Stimulated activated CD4-positive, alpha-beta T cell treated with anti-CD3 and anti-CD28 coated beads, Interleukin-2, amount 100 ng/mL, for 4 hours (primary cell): Measurements from ENCODE around the gene SKI.

ENCODE experiments used
- DNase-seq: peaks from one replicate; pipeline ENCODE4 v3.0.0-alpha.2; 2020; ENCODE audit warnings: low read depth

The SKI gene

GRCh38 chr1:2339206-2340085, 111.3 kb downstream of the SKI start:
- DNase-seq: no peak

DNA sequence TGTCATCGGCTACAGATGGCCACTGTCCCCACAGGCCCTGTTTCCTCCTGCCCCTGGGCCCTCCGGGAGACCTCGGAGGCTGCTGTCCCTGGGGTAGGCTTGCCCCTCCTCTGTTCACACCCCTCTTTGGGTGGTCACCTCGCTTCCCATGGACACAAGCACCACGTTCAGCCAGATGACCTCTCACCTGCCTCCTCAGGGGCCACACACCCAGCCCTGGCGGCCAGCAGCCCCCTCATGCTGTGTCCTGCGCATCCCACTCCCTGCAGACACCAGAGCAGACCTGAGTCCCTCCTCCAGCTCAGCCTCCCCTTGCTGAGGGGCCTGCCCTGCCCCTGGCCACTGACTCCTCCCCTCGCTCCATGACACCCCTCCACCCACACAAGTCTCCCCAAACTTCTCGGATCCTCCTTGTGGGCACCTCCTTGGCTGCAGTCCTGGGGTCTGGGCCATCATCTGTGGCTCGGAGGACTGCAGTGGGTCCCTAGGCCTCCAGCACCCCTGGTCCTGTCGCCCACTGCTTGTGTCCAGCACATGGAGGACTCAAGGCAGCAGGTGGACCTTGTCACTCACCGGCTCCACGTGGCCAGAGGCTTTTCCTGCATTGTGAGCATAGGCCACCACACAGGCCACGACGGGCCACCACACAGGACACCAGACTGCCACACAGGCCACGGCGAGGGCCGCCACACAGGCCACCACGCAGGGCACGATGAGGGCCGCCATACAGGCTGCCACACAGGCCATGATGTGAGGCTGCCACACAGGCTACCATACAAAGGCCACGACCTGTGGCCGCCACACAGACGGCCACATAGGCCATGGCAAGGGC, 112.2 kb downstream of the SKI start:
- DNase-seq: no peak

GRCh38 chr1:2340918-2341254, 112.8 kb downstream of the SKI start:
- no peak for DNase-seq

- no peak for DNase-seq
Observed at GRCh38 chr1:2341706-2342383, 113.7 kb downstream of the SKI start.

DNA sequence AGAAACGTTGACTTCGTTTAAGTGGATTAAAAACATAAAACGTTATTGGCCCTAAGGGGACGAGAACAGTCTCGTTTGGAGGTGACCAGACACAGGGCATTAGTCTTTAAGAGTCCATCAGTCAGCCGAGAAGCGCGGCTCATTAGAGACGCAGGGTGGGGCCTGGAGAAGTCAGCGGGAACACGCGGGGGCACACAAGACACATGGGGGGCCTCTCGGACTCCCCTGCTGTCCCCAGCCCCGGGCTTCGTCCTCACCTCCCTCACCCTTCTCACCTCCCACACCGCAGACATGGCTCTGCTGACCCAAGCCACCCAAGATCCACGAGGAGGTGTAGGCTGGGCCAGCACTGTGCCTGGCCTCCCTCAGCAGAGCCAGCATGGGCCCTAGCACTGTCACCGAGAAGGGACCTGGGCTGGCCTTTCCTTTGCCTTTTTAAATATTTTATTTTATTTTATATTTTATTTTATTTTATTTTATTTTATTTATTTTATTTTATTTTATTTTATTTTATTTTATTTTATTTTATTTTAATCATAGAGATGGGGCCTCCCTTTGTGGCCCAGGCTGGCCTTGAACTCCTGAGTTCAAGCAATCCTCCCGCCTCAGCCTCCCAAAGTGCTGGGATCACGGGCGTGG, 114.4 kb downstream of the SKI start:
- no peak for DNase-seq

DNA sequence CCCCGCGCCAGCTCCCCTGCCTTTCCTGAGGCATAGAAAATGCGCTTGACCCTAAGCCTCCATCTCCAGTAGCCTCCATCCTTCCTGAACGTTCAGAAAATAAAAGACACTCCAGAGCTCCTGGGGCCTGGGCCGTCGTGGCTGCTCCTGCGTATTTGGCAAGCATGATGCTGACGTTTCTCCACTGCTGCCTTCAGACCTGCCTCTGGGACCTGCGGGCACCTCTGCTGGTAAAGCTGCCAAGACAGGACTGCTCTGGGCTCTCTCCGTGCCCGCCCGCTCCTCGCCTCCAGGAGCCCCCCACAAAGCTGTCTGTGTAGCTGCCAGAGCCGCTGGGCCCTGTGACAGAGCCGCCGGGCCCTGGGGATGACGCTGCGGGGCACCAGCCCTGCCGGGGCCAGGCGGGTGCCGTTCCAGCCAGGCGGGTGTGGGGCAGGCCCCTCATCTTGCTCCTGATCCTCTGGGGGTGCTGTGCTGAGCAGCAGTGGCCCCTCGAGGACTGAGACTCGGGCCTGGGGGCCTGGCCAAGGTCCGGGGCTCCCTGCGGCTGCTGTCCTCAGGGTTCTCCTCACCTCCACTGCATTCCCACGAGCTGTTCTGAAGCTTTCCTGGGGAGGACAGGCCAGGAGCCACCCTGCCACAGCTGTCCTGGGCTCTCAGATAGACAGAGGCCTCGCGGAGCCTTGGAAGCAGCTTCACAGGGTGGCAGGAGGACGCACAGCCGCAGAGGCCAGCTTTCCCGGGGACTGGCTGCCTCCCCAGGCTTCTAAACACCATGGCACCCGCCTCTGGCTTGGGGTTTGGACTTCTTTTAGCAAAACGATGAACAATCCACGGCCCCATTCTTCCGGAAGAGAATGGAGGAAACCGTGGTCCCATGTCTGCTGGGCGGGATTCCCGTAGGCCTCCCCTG, 115.2 kb downstream of the SKI start:
- DNase-seq: no peak

DNA sequence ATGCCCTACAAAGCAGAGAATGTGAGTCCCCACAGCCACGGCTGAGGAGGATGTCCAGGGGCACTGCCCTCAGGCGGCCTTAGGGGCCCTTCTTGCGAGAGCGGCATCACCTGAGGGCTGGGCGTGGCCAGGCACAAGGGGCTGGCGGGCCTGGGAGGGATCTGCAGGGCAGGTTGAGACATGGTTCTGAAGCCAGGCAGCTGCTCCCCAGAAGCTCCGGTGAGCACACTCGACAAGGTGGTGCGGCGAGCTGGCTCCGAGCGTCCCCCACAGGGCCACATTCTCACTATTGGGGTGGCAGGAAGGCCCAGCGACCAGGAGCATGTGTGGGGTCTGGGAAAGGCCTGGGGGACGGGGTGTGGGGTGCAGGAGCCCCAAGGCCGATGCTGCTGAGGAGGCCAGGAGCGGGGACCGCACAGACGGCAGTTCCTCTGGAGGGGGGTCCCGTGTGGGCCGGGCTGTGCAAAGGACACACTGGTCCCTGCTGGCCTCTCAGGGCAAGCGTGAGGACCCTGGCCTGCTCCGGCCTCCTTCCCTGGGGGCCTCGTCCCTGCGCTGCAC, 116.1 kb downstream of the SKI start:
- DNase-seq: no peak

GRCh38 chr1:2344744-2345296, 116.7 kb downstream of the SKI start:
- DNase-seq: no peak

DNA sequence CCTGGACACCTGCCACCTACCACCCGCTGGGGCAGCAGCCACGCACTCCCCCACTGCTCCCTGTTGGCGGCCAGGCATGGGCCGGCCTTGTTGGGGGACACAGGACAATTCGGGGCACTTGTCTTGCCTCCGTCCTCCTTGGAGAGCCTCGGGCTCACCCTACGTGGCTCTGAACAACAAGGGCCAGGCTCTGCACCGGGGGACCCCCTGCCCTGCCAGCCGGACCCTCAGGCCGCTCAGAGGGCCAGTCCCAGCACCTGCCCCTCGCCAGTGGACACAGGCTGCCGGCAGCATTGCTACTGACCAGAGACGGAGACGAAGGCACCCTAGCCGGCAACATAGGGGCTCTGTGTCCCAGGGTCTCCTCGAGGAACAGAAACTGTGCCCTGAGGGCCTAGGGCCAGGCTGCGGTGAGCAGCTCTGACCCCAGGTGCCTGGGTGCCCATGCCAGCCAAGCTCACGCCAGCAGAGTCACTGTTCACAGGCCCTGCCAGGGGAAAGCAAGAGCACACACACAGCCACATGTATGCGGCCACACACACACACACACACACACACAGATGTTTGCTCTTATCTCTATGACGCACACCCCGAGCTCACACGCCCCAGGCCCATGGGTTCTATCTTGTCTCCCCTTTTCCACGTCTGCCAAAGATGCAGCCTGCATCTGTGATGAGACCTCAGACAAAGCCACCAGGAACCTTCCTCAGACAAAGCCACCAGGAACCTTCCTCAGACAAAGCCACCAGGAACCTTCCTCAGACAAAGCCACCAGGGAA, 117.4 kb downstream of the SKI start:
- DNase-seq: no peak

GRCh38 chr1:2346691-2347408, 118.7 kb downstream of the SKI start:
- DNase-seq: no peak

- DNase-seq: no peak
Observed at GRCh38 chr1:2347409-2347785, 119.3 kb downstream of the SKI start.

DNA sequence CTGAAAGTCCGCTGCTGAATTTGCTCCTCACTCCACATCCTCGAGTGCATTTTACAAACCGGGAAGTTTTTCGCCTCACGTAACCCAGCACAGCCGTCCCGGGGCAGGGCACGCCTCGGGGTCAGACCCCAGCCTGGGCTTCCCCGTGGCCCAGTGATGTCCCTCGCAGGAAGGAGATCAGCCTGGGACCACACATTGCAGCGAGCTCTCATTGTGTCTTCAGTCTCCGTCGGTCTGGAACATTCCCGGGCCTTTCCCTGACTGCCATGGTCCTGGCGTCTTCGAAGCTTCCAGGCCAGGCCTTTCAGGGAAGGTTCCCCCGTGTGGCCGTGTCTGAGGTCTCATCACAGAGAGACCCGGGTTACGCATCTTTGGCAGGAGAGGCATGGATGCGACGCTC, 119.8 kb downstream of the SKI start:
- no peak for DNase-seq

DNA sequence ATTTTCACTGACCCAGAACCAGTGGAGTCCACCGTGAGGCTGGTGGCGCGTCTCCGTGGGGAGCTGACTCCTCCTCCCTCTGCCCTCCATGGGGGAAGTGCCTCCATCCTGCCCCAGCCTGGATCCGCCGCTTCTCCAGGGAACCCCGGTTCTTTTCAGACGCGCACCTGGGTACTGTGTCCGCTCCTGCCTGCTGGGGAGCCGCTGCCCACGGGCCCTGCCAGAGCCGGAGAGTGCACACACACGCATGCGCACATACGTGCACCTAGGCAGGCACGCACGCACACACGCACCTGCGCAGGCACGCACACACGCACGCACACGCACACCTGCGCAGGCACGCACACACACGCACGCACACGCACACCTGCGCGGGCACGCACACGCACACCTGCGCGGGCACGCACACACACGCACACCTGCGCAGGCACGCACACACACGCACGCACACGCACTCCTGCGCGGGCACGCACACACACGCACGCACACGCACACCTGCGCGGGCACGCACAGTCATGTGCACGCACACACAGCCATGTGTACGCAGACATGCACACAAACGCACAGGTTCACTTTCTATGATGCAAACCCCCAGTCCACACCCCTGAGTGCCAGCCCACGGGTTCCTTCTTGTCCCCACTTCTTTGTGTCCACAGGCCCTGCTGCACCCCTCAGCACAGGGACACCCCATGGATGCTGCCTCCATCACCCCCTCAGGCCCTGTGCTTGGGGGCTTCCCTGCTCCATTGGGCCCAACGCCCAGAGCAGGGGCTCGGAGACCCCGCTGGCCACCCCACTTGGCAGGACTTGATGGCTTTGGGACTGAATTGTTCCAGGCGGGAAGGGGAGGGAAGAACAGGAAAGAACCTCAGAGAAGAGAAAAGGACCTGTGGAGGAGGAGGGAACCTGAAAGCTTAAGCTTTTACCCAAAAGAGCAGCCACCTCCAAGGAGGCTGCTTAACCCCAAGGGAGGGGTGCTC, 120.5 kb downstream of the SKI start:
- DNase-seq: no peak

GRCh38 chr1:2349806-2350205, 121.7 kb downstream of the SKI start:
- no peak for DNase-seq

DNA sequence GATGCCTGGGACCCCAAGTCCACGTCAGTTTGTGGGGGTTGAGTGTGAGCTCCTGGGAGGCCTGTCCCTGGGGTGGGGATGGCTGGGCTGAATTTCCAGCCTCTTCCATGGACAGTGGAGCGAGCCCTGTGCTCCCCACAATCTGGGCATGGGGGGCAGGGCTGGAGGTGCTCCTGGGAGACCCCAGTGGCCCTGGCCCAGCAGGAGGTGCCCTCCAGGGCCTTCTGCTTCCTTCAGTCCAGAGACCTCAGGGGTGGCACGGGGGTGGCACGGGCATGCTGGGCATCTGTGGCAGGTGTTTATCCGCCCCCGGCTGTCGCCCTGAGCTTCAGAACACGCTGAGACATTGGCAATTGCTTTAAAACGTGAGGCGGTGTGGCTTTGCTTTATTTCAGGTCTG, 122.4 kb downstream of the SKI start:
- DNase-seq: no peak

- no peak for DNase-seq
Observed at GRCh38 chr1:2350911-2351655, 123.0 kb downstream of the SKI start.

DNA sequence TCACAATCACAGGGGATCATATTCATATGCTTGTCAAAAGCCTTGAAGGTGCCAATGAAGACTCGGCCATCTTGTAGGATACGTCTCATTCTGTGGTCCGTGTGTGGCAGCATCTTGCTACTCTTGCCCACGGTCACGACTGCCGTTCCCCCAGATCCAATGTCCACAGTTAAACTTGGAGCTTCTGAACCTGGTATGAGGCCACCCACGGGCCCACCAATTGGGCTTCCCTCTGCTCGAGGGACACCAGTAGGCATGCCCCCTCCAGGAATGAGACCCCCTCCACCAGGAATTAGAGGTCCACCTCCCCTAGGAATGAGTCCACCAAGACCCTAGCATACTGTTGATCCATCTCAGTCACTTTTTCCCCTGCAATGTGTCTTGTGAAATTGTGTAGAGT, 123.6 kb downstream of the SKI start:
- no peak for DNase-seq
